Measurements from ENCODE around the gene RAET1G. TPM values are rescaled to one million over a fixed set of nuclear protein-coding genes. Genes with fewer than 3 reads are reported as not detected.
"Not testable (repeated sequence)": the region's sequence is repeated elsewhere in the genome, so short reads cannot be mapped to it uniquely, and the experiment has no call there.

The RAET1G gene
- total and polyA plus RNA-seq, 11 donors: 0.22 to 1.9 (median 0.25) TPM; not detected in 8

DNA sequence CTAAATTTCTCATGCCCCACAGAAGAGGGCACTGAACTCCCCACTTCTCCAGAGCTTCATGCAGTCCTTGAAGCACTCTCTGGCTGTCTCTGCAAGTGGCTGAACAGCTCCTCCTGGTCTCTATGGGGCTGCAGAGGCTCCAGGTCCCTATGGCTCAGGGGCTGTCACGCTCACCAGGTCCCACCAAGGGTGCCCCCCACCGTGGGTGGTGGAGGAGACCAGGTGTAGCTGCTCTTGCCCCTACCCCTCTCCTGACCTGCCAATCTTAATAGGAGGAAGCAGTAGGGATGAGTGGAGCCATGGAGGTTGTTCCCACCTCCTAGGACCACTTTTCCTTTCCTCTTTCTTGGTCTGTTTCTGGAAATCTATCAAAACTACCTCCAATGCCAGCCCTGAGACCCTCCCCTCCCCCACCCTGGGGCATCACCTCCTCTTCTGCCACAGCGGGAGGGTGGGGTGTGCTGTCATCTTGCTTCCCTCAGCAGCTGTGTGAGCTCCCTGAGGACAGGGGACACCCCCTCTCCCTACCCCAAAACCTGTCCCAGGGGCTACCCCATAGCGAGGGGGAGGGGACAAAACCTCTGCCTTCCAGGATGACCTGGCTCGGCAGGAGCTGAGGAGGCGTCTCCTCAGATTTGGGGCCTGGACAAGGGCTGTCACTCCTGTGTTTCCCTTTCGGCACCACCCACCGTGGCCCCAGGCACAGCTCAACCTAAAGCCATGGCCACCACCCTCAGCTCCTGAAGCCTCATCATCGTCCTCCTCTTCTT is 13.0 kb downstream of the RAET1G start:
- H3K27me3 ChIP-seq: no peaks in the 10 kb centered on the region
- H3K4me1 ChIP-seq: peaks cover 0 to 13% (median 0%) of the 10 kb centered on the region in 12 donors
- no peaks in the 10 kb centered on the region for H3K36me3 ChIP-seq
- intact Hi-C loops (cut with DNase I): no loop called here
- ATAC-seq: no peak
- H3K9me3 ChIP-seq: peaks cover 0 to 15% (median 0%) of the 10 kb centered on the region in 12 donors
- no peak for DNase-seq
- H3K27ac ChIP-seq: no peak overlapping the region
- H3K4me3 ChIP-seq: no peak overlapping the region
- 84 to 92% (median 86%) methylated on average over 9 of the region's 9 CpGs for WGBS, 4 donors
- TF ChIP-seq, protein P1, sequence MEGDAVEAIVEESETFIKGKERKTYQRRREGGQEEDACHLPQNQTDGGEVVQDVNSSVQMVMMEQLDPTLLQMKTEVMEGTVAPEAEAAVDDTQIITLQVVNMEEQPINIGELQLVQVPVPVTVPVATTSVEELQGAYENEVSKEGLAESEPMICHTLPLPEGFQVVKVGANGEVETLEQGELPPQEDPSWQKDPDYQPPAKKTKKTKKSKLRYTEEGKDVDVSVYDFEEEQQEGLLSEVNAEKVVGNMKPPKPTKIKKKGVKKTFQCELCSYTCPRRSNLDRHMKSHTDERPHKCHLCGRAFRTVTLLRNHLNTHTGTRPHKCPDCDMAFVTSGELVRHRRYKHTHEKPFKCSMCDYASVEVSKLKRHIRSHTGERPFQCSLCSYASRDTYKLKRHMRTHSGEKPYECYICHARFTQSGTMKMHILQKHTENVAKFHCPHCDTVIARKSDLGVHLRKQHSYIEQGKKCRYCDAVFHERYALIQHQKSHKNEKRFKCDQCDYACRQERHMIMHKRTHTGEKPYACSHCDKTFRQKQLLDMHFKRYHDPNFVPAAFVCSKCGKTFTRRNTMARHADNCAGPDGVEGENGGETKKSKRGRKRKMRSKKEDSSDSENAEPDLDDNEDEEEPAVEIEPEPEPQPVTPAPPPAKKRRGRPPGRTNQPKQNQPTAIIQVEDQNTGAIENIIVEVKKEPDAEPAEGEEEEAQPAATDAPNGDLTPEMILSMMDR (IDR thresholded peaks at IDR 0.05): no peak
- TF ChIP-seq POLR2A (IDR thresholded peaks at IDR 0.05): no peak

DNA sequence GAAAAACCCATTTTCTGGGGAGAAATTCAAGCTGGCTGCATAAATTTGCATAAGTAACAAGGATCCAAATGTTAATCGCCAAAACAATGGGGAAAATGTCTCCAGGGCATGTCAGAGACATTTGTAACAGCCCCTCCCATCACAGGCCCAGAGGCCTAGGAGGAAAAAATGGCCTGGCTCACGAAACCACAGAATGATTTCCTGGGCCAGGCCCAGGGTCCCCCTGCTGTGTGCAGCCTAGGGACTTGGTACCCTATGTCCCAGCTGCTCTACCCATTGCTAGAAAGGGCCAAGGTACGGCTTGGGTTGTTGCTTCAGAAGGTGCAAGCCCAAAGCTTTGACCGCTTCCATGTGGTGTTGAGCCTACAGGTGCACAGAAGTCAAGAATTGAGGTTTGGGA is 14.4 kb downstream of the RAET1G start:
- intact Hi-C loops (cut with DNase I); ATAC-seq: not testable (repeated sequence)
- WGBS, 4 donors: 73 to 85% (median 82%) methylated on average over 4 of the region's 4 CpGs

DNA sequence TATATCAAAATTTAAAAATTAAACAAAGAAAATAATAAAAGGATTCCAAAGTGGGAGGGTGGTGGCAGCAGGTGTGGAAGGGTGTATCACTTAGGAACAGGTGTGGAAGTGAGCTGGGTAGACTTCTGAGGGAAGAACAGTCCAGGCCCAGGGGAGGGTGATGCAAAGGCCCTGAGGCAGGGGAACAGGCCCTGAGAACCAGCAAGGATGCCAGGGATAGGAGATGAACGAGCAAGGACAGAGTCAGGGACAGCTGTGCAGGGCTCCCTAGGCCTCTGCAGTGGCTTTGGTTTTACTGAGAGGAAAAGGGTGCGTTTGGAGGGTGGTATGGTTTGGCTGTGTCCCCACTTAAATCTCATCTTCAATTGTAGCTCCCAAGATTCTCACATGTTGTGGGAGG is 15.6 kb downstream of the RAET1G start:
- H3K4me1 ChIP-seq: peaks cover 0 to 14% (median 0%) of the 10 kb centered on the region in 12 donors
- intact Hi-C loops (cut with DNase I): no loop called here
- TF ChIP-seq, protein P1 (IDR thresholded peaks at IDR 0.05): no peak
- TF ChIP-seq POLR2A (IDR thresholded peaks at IDR 0.05): no peak
- ATAC-seq (no peak), DNase-seq (no peak)
- no peak overlapping the region for H3K27ac ChIP-seq
- H3K27me3 ChIP-seq: no peaks in the 10 kb centered on the region
- H3K4me3 ChIP-seq: no peak overlapping the region
- H3K36me3 ChIP-seq: no peaks in the 10 kb centered on the region
- WGBS, 4 donors: 85 to 92% (median 87%) methylated on average over 2 of the region's 2 CpGs
- H3K9me3 ChIP-seq: peaks cover 0 to 15% (median 0%) of the 10 kb centered on the region in 12 donors

More for the DNA sequence above, 14.4 kb downstream of the RAET1G start:
- DNase-seq, H3K27me3 ChIP-seq, H3K36me3 ChIP-seq, H3K27ac ChIP-seq, H3K4me3 ChIP-seq: not testable (repeated sequence)
- H3K4me1 ChIP-seq: peaks cover 0 to 14% (median 0%) of the 10 kb centered on the region in 12 donors
- peaks cover 0 to 15% (median 0%) of the 10 kb centered on the region in 12 donors for H3K9me3 ChIP-seq

DNA sequence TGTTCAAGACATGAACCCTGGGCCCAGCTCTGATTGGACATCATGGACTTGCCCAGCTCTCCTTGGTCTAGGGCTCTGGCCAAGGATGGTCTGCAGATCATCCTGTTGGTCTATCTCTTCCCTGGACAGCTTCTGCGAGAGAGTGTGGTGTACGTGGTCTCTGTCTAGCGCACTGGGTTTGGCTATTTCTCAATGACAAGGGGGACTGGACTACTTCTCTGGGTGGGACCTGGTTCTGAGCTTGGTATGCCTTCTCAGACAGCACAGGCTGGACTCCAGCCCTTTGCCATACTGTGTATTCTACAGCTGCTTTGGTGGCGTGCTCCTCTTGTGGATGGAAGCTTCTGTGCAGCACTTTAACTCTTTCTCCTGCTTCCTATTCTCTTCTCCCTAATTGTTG is 16.5 kb downstream of the RAET1G start:
- WGBS, 4 donors: 94 to 100% (median 99%) methylated on average over 4 of the region's 4 CpGs
- intact Hi-C loops (cut with DNase I): no loop called here
- H3K4me1 ChIP-seq: peaks cover 0 to 14% (median 0%) of the 10 kb centered on the region in 12 donors
- peaks cover 0 to 15% (median 0%) of the 10 kb centered on the region in 12 donors for H3K9me3 ChIP-seq
- H3K4me3 ChIP-seq: no peak overlapping the region
- TF ChIP-seq, protein P1 (IDR thresholded peaks at IDR 0.05): no peak
- TF ChIP-seq POLR2A (IDR thresholded peaks at IDR 0.05): no peak
- H3K36me3 ChIP-seq: no peaks in the 10 kb centered on the region
- ATAC-seq (no peak), DNase-seq (no peak)
- no peaks in the 10 kb centered on the region for H3K27me3 ChIP-seq
- no peak overlapping the region for H3K27ac ChIP-seq
